GM18511 (cell line): ENCODE results near the gene KSR2.
"Not testable (repeated sequence)": the region's sequence is repeated elsewhere in the genome, so short reads cannot be mapped to it uniquely, and the experiment has no call there.

Experiments
- ATAC-seq: cut with Tn5 transposase; IDR thresholded peaks from one replicate; pipeline ENCODE4 v1.9.1; 2021; ENCODE audit warnings: mild to moderate bottlenecking, moderate library complexity; ENCODE audit not compliant: unreplicated experiment

KSR2 gene

GRCh38 chr12:117968826-117969659 is at the start of gene KSR2:
TSS of gene KSR2 (minus strand) at chr12:117968990. CDS start at chr12:117968255, 735 bp downstream.
- ATAC-seq: peak; percentile 81

GRCh38 chr12:118017926-118018325 is 49.1 kb upstream of the KSR2 start:
- ATAC-seq: no peak

GRCh38 chr12:118016424-118017264 is 47.9 kb upstream of the KSR2 start, which contains the start of gene RFC5:
TSS of gene RFC5 (plus strand) at chr12:118016703. CDS start at chr12:118016828, 125 bp downstream.
- peak; percentile 99 for ATAC-seq

GRCh38 chr12:118015944-118016343 is 47.2 kb upstream of the KSR2 start:
- ATAC-seq: no peak

- no peak for ATAC-seq
Observed at GRCh38 chr12:118015306-118015705, 46.5 kb upstream of the KSR2 start.

GRCh38 chr12:118013283-118013682 is 44.5 kb upstream of the KSR2 start:
- ATAC-seq: no peak

- ATAC-seq: no peak
Observed at GRCh38 chr12:118011961-118012360, 43.2 kb upstream of the KSR2 start.

- ATAC-seq: no peak
Observed at GRCh38 chr12:118011377-118011776, 42.6 kb upstream of the KSR2 start.

GRCh38 chr12:118010903-118011302 is 42.1 kb upstream of the KSR2 start:
- no peak for ATAC-seq

GRCh38 chr12:117999806-118000205 is 31.0 kb upstream of the KSR2 start:
- not testable (repeated sequence) for ATAC-seq

GRCh38 chr12:117998719-117999118 is 29.9 kb upstream of the KSR2 start:
- ATAC-seq: no peak

- no peak for ATAC-seq
Observed at GRCh38 chr12:117994551-117995438, 26.0 kb upstream of the KSR2 start.

GRCh38 chr12:117986705-117987469 is 18.1 kb upstream of the KSR2 start:
- no peak for ATAC-seq

GRCh38 chr12:117985182-117985581 is 16.4 kb upstream of the KSR2 start:
- no peak for ATAC-seq

GRCh38 chr12:117981267-117981666 is 12.5 kb upstream of the KSR2 start:
- no peak for ATAC-seq

GRCh38 chr12:117980616-117981015 is 11.8 kb upstream of the KSR2 start:
- ATAC-seq: no peak

GRCh38 chr12:117977373-117977772 is 8.6 kb upstream of the KSR2 start:
- no peak for ATAC-seq

GRCh38 chr12:117975006-117975405 is 6.2 kb upstream of the KSR2 start:
- ATAC-seq: no peak

- ATAC-seq: no peak
Observed at GRCh38 chr12:117972301-117972700, 3.5 kb upstream of the KSR2 start.

GRCh38 chr12:117970334-117970733 is 1.5 kb upstream of the KSR2 start:
- no peak for ATAC-seq
